HG03439 (cell line): Measurements from ENCODE around the gene ECD.

Experiments
- ATAC-seq: cut with Tn5 transposase; IDR thresholded peaks from one replicate; pipeline ENCODE4 v1.9.1; 2021; ENCODE audit warnings: mild to moderate bottlenecking, moderate library complexity; ENCODE audit not compliant: unreplicated experiment

ECD gene

GRCh38 chr10:73167783-73168464 lies at the start of gene ECD, which contains the start of gene FAM149B1:
TSS of gene ECD (minus strand) at chr10:73168008. CDS start at chr10:73163937, 4,071 bp downstream.
TSS of gene FAM149B1 (plus strand) at chr10:73168119. CDS start at chr10:73168340, 221 bp downstream.
- peak; percentile 91 for ATAC-seq

- no peak for ATAC-seq
These were observed 47.9 kb upstream of the ECD start for GRCh38 chr10:73215749-73216148.

GRCh38 chr10:73211106-73211811 lies 43.5 kb upstream of the ECD start:
- no peak for ATAC-seq

GRCh38 chr10:73210395-73211105 lies 42.7 kb upstream of the ECD start:
- ATAC-seq: no peak

GRCh38 chr10:73209705-73210104 lies 41.9 kb upstream of the ECD start:
- no peak for ATAC-seq

GRCh38 chr10:73207883-73208282 lies 40.1 kb upstream of the ECD start:
- ATAC-seq: no peak

- ATAC-seq: no peak
These were observed 38.6 kb upstream of the ECD start for GRCh38 chr10:73206385-73206784.

GRCh38 chr10:73205890-73206289 lies 38.1 kb upstream of the ECD start:
- no peak for ATAC-seq

GRCh38 chr10:73205081-73205480 lies 37.3 kb upstream of the ECD start:
- ATAC-seq: no peak

GRCh38 chr10:73190188-73190587 lies 22.4 kb upstream of the ECD start:
- no peak for ATAC-seq

- no peak for ATAC-seq
These were observed 18.5 kb upstream of the ECD start for GRCh38 chr10:73186266-73186665.

- no peak for ATAC-seq
These were observed 16.0 kb upstream of the ECD start for GRCh38 chr10:73183667-73184281.

GRCh38 chr10:73182568-73182967 lies 14.8 kb upstream of the ECD start:
- no peak for ATAC-seq

GRCh38 chr10:73174148-73174925 lies 6.5 kb upstream of the ECD start:
- no peak for ATAC-seq

- no peak for ATAC-seq
These were observed 5.1 kb upstream of the ECD start for GRCh38 chr10:73172867-73173266.

- ATAC-seq: no peak
These were observed 1.5 kb upstream of the ECD start for GRCh38 chr10:73169320-73169719.

GRCh38 chr10:73168465-73168803 lies 626 bp upstream of the ECD start:
- no peak for ATAC-seq

- no peak for ATAC-seq
These were observed 388 bp downstream of the ECD start for GRCh38 chr10:73167458-73167782.

- no peak for ATAC-seq
These were observed 836 bp downstream of the ECD start for GRCh38 chr10:73166972-73167371.

GRCh38 chr10:73163096-73163495 lies 4.7 kb downstream of the ECD start:
- no peak for ATAC-seq

- no peak for ATAC-seq
These were observed 6.1 kb downstream of the ECD start for GRCh38 chr10:73161662-73162061.
